Transverse colon (tissue), 4 donors: ENCODE results near the gene FSCN2. TPM values are rescaled to one million over a fixed set of nuclear protein-coding genes. Genes with fewer than 3 reads are reported as not detected.

ENCODE experiments used
- DNase-seq: peaks from one replicate; pipeline ENCODE4 v3.0.0-alpha.2; 2019
- H3K27ac ChIP-seq, 4 donors: fragments of 200-600 bp; sonication (generic); 2 replicates each; pipeline ENCODE4 v1.5.1; 2016 to 2018; ENCODE audit warnings: inconsistent platforms in 4 of 4
- H3K27me3 ChIP-seq: fragments of 200-600 bp; sonication (generic); 2 replicates; pipeline ENCODE4 v1.5.1; 2017; ENCODE audit warnings: inconsistent platforms
- H3K36me3 ChIP-seq, 4 donors: fragments of 200-600 bp; sonication (generic); 2 replicates each; pipeline ENCODE4 v1.5.1; 2017 to 2019; ENCODE audit warnings: inconsistent platforms in 4 of 4
- H3K4me1 ChIP-seq, 4 donors: fragments of 200-600 bp; sonication (generic); 2 replicates each; pipeline ENCODE4 v1.5.1; 2017 to 2020; ENCODE audit warnings: inconsistent platforms in 4 of 4
- H3K4me3 ChIP-seq, 4 donors: fragments of 200-600 bp; sonication (generic); 1 replicate in 1 of 4; 2 replicates in 3 of 4; pipeline versions ENCODE4 v1.5.1 to v1.6.1; 2017 to 2019; ENCODE audit warnings: inconsistent platforms in 4 of 4
- H3K9me3 ChIP-seq, 2 donors: fragments of 200-600 bp; sonication (generic); 2 replicates each; pipeline ENCODE4 v1.5.1; 2017 to 2019; ENCODE audit warnings: inconsistent platforms in 2 of 2
- EP300 ChIP-seq: sonication (generic); formaldehyde crosslinking; IDR thresholded peaks from one replicate; pipeline ENCODE4 v1.6.1; 2017; ENCODE audit warnings: antibody characterized with exemption, low read depth
- POLR2A ChIP-seq: fragments of 450-650 bp; IDR thresholded peaks from one replicate; pipeline ENCODE4 v1.6.1; 2016; ENCODE audit warnings: antibody characterized with exemption, mild to moderate bottlenecking, moderate library complexity
- POLR2AphosphoS5 ChIP-seq, 3 donors: sonication (generic); formaldehyde crosslinking; IDR thresholded peaks; one replicate each; pipeline ENCODE4 v1.6.1; 2016; ENCODE audit warnings: antibody characterized with exemption in 3 of 3
- WGBS, 2 donors: methylation state at CpG; one replicate each; pipeline ENCODE4 v1.1.5; 2018; ENCODE audit warnings: low coverage in 1 of 2; 5-methylcytosine and 5-hydroxymethylcytosine counted together
- in situ Hi-C, 4 donors: fragments of 200-750 bp; cut with MboI; loops; one replicate each; pipeline versions ENCODE4 v1.15.0 to v1.15.1; 2017; ENCODE audit warnings: low sequenced_read_pairs in 3 of 4, low pct_ligation_motif_present in 1 of 4, low pct_unique_long_range_greater_than_20kb in 1 of 4
- intact Hi-C: fragments of 100-400 bp; cut with DNase I; formaldehyde crosslinking; loops from one replicate; pipeline ENCODE4 v1.15.1; 2023; ENCODE audit warnings: low total_unique reads
- total RNA-seq, 4 donors: library from RNA; depleted of rRNA; stranded (reverse); fragments of >200 nt; gene quantifications; one replicate each; pipeline ENCODE4 v1.1.0, GENCODE V29; 2016
- TF ChIP-seq, protein P1 (sequence below), 5 experiments: fragments of 200-600 bp in 3 of 5; fragments of 450-650 bp in 2 of 5; sonication (generic) in 3 of 5; IDR thresholded peaks; 1 replicate in 2 of 5; 2 replicates in 3 of 5; pipeline ENCODE4 v1.5.1; 2016 to 2017; ENCODE audit warnings: antibody characterized with exemption in 5 of 5, inconsistent platforms in 3 of 5, mild to moderate bottlenecking in 2 of 5, moderate library complexity in 1 of 5

The FSCN2 gene
- total RNA-seq, 4 donors from 2014 or later = 2.3 to 36.4 (median 17.2) TPM

DNA sequence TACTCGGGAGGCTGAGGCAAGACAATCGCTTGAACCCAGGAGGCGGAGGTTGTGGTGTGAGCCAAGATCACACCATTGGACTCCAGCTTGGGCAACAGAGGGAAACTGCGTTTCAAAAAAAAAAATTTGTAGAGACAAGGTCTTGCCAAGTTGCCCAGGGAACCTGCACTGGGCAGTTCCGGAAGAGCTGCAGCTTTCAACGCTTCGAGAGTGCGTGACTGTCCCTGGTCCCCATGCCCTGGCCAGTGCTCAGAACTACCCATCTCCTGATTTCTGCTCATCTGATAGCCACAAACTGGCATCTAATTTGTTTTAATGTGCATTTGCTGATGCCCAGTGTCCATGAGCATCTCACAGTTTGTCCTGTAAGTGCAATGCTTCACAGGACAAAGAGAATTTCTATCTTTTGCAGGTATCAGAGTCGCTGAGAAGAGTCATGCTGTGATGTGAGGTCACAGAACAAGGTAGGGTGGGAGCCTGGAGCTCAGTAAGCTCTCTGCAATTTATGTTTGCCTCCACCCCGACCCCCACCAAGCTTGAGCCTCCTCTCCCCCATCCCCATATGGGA lies 19.5 kb upstream of the FSCN2 start:
- in situ Hi-C loops (no loop called here), intact Hi-C loops (no loop called here)
- H3K4me3 ChIP-seq = peak overlapping the region in 3 of 4 donors; percentile 82 to 87 (median 86)
- no peaks in the 10 kb centered on the region for H3K27me3 ChIP-seq
- peaks cover 0 to 24% (median 17%) of the 10 kb centered on the region in 4 donors for H3K36me3 ChIP-seq
- H3K27ac ChIP-seq = peak overlapping the region; percentile 99 to 100 (median 100)
- 33 to 61% methylated on average over 1 to 10 of the region's 10 CpGs for WGBS, 2 donors
- peaks cover 7 to 19% (median 13%) of the 10 kb centered on the region in 4 donors for H3K4me1 ChIP-seq
- peak in 2 of 3 donors; percentile 48 to 87 for TF ChIP-seq POLR2AphosphoS5 (IDR thresholded peaks at IDR 0.05)
- no peak for TF ChIP-seq EP300
- TF ChIP-seq POLR2A = peak; percentile 28
- TF ChIP-seq, protein P1, sequence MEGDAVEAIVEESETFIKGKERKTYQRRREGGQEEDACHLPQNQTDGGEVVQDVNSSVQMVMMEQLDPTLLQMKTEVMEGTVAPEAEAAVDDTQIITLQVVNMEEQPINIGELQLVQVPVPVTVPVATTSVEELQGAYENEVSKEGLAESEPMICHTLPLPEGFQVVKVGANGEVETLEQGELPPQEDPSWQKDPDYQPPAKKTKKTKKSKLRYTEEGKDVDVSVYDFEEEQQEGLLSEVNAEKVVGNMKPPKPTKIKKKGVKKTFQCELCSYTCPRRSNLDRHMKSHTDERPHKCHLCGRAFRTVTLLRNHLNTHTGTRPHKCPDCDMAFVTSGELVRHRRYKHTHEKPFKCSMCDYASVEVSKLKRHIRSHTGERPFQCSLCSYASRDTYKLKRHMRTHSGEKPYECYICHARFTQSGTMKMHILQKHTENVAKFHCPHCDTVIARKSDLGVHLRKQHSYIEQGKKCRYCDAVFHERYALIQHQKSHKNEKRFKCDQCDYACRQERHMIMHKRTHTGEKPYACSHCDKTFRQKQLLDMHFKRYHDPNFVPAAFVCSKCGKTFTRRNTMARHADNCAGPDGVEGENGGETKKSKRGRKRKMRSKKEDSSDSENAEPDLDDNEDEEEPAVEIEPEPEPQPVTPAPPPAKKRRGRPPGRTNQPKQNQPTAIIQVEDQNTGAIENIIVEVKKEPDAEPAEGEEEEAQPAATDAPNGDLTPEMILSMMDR (IDR thresholded peaks at IDR 0.05) = no peak
- no peaks in the 10 kb centered on the region for H3K9me3 ChIP-seq
- no peak for DNase-seq

DNA sequence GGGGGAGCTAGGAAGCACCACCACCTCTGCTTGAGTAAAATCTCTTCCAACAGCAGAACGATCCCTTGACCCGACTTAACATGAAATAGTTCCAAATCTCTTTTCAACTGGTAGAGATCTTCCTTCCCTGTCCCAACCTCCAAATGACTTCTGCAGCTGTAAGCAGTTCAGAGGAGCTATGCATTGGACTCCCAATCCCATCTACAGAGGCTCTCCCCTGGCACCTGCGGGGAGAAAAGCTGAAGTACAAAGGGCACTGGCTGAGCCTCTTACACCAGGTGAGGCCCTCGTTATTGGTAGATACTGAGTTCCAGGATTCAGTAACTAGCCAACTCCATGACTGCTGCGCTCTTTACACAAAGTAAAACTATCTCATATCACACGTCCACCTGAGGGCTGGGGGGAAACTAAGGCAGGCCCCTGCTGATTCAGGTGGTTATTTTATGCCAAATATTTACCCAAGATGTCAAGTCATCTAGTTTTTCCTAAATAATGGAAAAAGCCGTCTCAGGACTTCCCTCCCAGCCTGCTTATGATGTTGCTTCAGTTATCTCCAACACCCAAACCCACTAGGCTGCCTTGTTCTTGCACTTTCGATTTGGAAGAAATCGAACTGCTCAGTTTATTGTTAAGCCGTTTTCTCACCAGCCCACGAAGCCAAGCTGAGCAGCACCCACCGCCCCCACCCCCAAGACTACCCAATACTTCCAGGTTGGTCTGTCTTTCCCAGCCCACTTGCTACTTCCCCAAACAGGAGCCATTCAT lies 18.8 kb upstream of the FSCN2 start:
- H3K9me3 ChIP-seq = no peaks in the 10 kb centered on the region
- H3K4me3 ChIP-seq = peak overlapping the region; percentile 58 to 87 (median 84)
- in situ Hi-C loops (no loop called here), intact Hi-C loops (no loop called here)
- peak; percentile 48 for DNase-seq
- H3K27ac ChIP-seq = peak overlapping the region; percentile 99 to 100 (median 100)
- WGBS, 2 donors = 0 to 7% methylated on average over 2 to 12 of the region's 12 CpGs
- no peaks in the 10 kb centered on the region for H3K27me3 ChIP-seq
- TF ChIP-seq, protein P1 (IDR thresholded peaks at IDR 0.05) = no peak
- TF ChIP-seq POLR2A = peak; percentile 44
- no peak for TF ChIP-seq EP300
- peak in 2 of 3 donors; percentile 12 to 58 for TF ChIP-seq POLR2AphosphoS5 (IDR thresholded peaks at IDR 0.05)
- peaks cover 0 to 24% (median 17%) of the 10 kb centered on the region in 4 donors for H3K36me3 ChIP-seq
- peaks cover 7 to 26% (median 13%) of the 10 kb centered on the region in 4 donors for H3K4me1 ChIP-seq

- intact Hi-C loops (no loop called here), in situ Hi-C loops (no loop called here)
- no peaks in the 10 kb centered on the region for H3K27me3 ChIP-seq
- no peak for DNase-seq
- peaks cover 0 to 24% (median 17%) of the 10 kb centered on the region in 4 donors for H3K36me3 ChIP-seq
- H3K27ac ChIP-seq = peak overlapping the region; percentile 99 to 100 (median 100)
- no peaks in the 10 kb centered on the region for H3K9me3 ChIP-seq
- 2 to 3% methylated on average over 5 to 22 of the region's 22 CpGs for WGBS, 2 donors
- peaks cover 7 to 26% (median 13%) of the 10 kb centered on the region in 4 donors for H3K4me1 ChIP-seq
- peak overlapping the region; percentile 58 to 87 (median 84) for H3K4me3 ChIP-seq
- TF ChIP-seq POLR2AphosphoS5 (IDR thresholded peaks at IDR 0.05) = peak in 1 of 3 donors; percentile 64
- TF ChIP-seq, protein P1 (IDR thresholded peaks at IDR 0.05) = no peak
These were observed 18.0 kb upstream of the FSCN2 start for GRCh38 chr17:81509972-81510784.
